GM23338 (cell line): ENCODE results near the gene M1AP. TPM values are rescaled to one million over a fixed set of nuclear protein-coding genes. Genes with fewer than 3 reads are reported as not detected.

Source experiments
- ATAC-seq: fragments of 200-7000 bp; cut with Tn5 transposase; 3 replicates; pipeline ENCODE4 v1.9.1; 2020
- DNase-seq: peaks from one replicate; pipeline ENCODE4 v3.0.0-alpha.2; 2015; ENCODE audit warnings: low spot score
- H2AFZ ChIP-seq: fragments of 200-600 bp; sonication (generic); 2 replicates; pipeline ENCODE4 v1.8.0; 2016; ENCODE audit warnings: antibody characterized with exemption, mild to moderate bottlenecking, moderate library complexity
- H3F3A ChIP-seq: fragments of 200-600 bp; sonication (generic); replicated peaks from 2 replicates; pipeline ENCODE4 v1.8.0; 2017; ENCODE audit warnings: antibody characterized with exemption, mixed run types, low read depth
- H3K27ac ChIP-seq: fragments of 200-600 bp; sonication (generic); 2 replicates; pipeline ENCODE4 v1.6.1; 2016; ENCODE audit warnings: low read depth
- H3K27me3 ChIP-seq: fragments of 200-600 bp; sonication (generic); 2 replicates; pipeline ENCODE4 v1.8.0; 2016; ENCODE audit warnings: mild to moderate bottlenecking, mixed run types, moderate library complexity; ENCODE audit not compliant: insufficient read depth
- H3K36me3 ChIP-seq: fragments of 200-600 bp; sonication (generic); 2 replicates; pipeline ENCODE4 v1.8.0; 2016; ENCODE audit warnings: mild to moderate bottlenecking; ENCODE audit not compliant: insufficient read depth
- H3K4me1 ChIP-seq: fragments of 200-600 bp; sonication (generic); 2 replicates; pipeline ENCODE4 v1.8.0; 2016; ENCODE audit warnings: mild to moderate bottlenecking, moderate library complexity; ENCODE audit not compliant: insufficient read depth
- H3K4me2 ChIP-seq: fragments of 200-600 bp; sonication (generic); 2 replicates; pipeline ENCODE4 v1.7.1; 2017; ENCODE audit warnings: mixed run types
- H3K4me3 ChIP-seq: fragments of 200-600 bp; sonication (generic); 2 replicates; pipeline ENCODE4 v1.6.1; 2016; ENCODE audit warnings: mixed run types
- H3K79me2 ChIP-seq: fragments of 200-600 bp; sonication (generic); replicated peaks from 2 replicates; pipeline ENCODE4 v1.8.0; 2017; ENCODE audit warnings: mild to moderate bottlenecking; ENCODE audit not compliant: insufficient read depth
- H3K9me2 ChIP-seq: fragments of 200-600 bp; sonication (generic); 2 replicates; pipeline ENCODE4 v1.8.0; 2017; ENCODE audit not compliant: insufficient read depth
- H4K20me1 ChIP-seq: fragments of 200-600 bp; sonication (generic); replicated peaks from 2 replicates; pipeline ENCODE4 v1.8.0; 2017; ENCODE audit warnings: mild to moderate bottlenecking; ENCODE audit not compliant: insufficient read depth
- H3K27ac Mint-ChIP-seq: 2 replicates; pipeline ENCODE4 v1.8.0; 2020; ENCODE audit warnings: inconsistent platforms, mild to moderate bottlenecking, moderate library complexity, mixed read lengths
- H3K27me3 Mint-ChIP-seq: 3 replicates; pipeline ENCODE4 v1.8.0; 2022; ENCODE audit warnings: low read depth, mild to moderate bottlenecking, moderate library complexity, mixed read lengths, inconsistent platforms; ENCODE audit not compliant: insufficient read depth, poor library complexity
- H3K36me3 Mint-ChIP-seq: 3 replicates; pipeline ENCODE4 v1.8.0; 2021; ENCODE audit warnings: low read depth, mild to moderate bottlenecking, inconsistent platforms, moderate library complexity, mixed read lengths
- H3K4me1 Mint-ChIP-seq: 3 replicates; pipeline ENCODE4 v1.8.0; 2020; ENCODE audit warnings: mild to moderate bottlenecking, inconsistent platforms, mixed read lengths
- H3K4me3 Mint-ChIP-seq: 3 replicates; pipeline ENCODE4 v1.8.0; 2021; ENCODE audit warnings: moderate library complexity, mild to moderate bottlenecking, inconsistent platforms, mixed read lengths
- H3K9me3 Mint-ChIP-seq: 3 replicates; pipeline ENCODE4 v1.8.0; 2020; ENCODE audit warnings: moderate library complexity, mild to moderate bottlenecking, inconsistent platforms, mixed read lengths
- ETS1 ChIP-seq: IDR thresholded peaks from 2 replicates; pipeline ENCODE4 v1.6.1; 2016; ENCODE audit warnings: antibody characterized with exemption
- EZH2 ChIP-seq: fragments of 200-600 bp; sonication (generic); IDR thresholded peaks from one replicate; pipeline ENCODE4 v1.8.0; 2017; ENCODE audit warnings: antibody characterized with exemption, mild to moderate bottlenecking, low read depth; ENCODE audit not compliant: unreplicated experiment
- NANOG ChIP-seq: IDR thresholded peaks from 2 replicates; pipeline ENCODE4 v1.6.1; 2016; ENCODE audit warnings: antibody characterized with exemption, borderline replicate concordance
- POLR2AphosphoS5 ChIP-seq: IDR thresholded peaks from 2 replicates; pipeline ENCODE4 v1.6.1; 2016; ENCODE audit warnings: antibody characterized with exemption, low read depth
- ZNF114 ChIP-seq: fragments of 250-450 bp; sonication (Bioruptor Pico); IDR thresholded peaks from 2 replicates; pipeline ENCODE4 v1.5.0; 2020; ENCODE audit warnings: mild to moderate bottlenecking, moderate library complexity
- ZNF331 ChIP-seq: fragments of 250-450 bp; sonication (Bioruptor Pico); IDR thresholded peaks from 2 replicates; pipeline ENCODE4 v1.5.0; 2020; ENCODE audit warnings: low read depth, mild to moderate bottlenecking, moderate library complexity
- polyA plus RNA-seq: library from polyadenylated mRNA; unstranded; fragments of >200 nt; fragmentation: Nextera tagmentation; extraction: Ambion mirVana; gene quantifications from 2 replicates; pipeline ENCODE4 v1.2.1, GENCODE V29; 2016
- total RNA-seq: library from RNA; depleted of rRNA; stranded (reverse); fragments of >200 nt; shearing (Covaris generic); gene quantifications from 2 replicates; pipeline ENCODE4 v1.2.3, GENCODE V29; 2014

Gene M1AP
- total and polyA plus RNA-seq, 2 experiments from 2014 or later: 5.1 to 12.1 TPM

- Histone ChIP-seq H3F3A (no peaks in the 10 kb centered on the region; the same call in 1 of the 2 replicates), H4K20me1 (no peaks in the 10 kb centered on the region), H3K4me2 (no peak overlapping the region), H3K27me3 (peaks cover 73% of the 10 kb centered on the region), H2AFZ (no peak overlapping the region), H3K79me2 (no peaks in the 10 kb centered on the region), H3K4me3 (no peak overlapping the region), H3K36me3 (no peaks in the 10 kb centered on the region), H3K4me1 (peaks cover 22% of the 10 kb centered on the region), H3K27ac (no peak overlapping the region), H3K9me2 (no peaks in the 10 kb centered on the region)
- DNase-seq: no peak
- H3K27ac Mint-ChIP-seq: no peak overlapping the region
- H3K9me3 Mint-ChIP-seq: no peaks in the 10 kb centered on the region
- peaks cover 64% of the 10 kb centered on the region for H3K27me3 Mint-ChIP-seq
- H3K4me3 Mint-ChIP-seq: no peak overlapping the region
- ATAC-seq: no peak
- no peak for TF ChIP-seq ZNF114
- TF ChIP-seq ZNF331 (CRISPR knock-in tag): no peak
- TF ChIP-seq NANOG: no peak
- peaks cover 21% of the 10 kb centered on the region for H3K4me1 Mint-ChIP-seq
- no peaks in the 10 kb centered on the region; the same call in 2 of the 3 replicates for H3K36me3 Mint-ChIP-seq
Observed at GRCh38 chr2:74556831-74557370, 91.2 kb downstream of the M1AP start.

- no peaks in the 10 kb centered on the region for H3K9me3 Mint-ChIP-seq
- no peak overlapping the region for H3K4me2 ChIP-seq
- no peak overlapping the region for H3K27ac Mint-ChIP-seq
- no peak overlapping the region; the same call in 1 of the 2 replicates for H3K4me3 ChIP-seq
- peak overlapping the region; percentile 93 for H3K4me3 Mint-ChIP-seq
- peaks cover 74% of the 10 kb centered on the region for H3K27me3 ChIP-seq
- H3K27ac ChIP-seq: no peak overlapping the region
- H3K9me2 ChIP-seq: no peaks in the 10 kb centered on the region
- peaks cover 25% of the 10 kb centered on the region for H3K4me1 Mint-ChIP-seq
- TF ChIP-seq ETS1: no peak
- H4K20me1 ChIP-seq: no peaks in the 10 kb centered on the region
- H3K36me3 Mint-ChIP-seq: no peaks in the 10 kb centered on the region; the same call in 2 of the 3 replicates
- H3K36me3 ChIP-seq: no peaks in the 10 kb centered on the region
- DNase-seq (no peak), ATAC-seq (no peak)
- H3K79me2 ChIP-seq: no peaks in the 10 kb centered on the region
- no peak overlapping the region for H2AFZ ChIP-seq
- H3F3A ChIP-seq: no peaks in the 10 kb centered on the region; the same call in 1 of the 2 replicates
- H3K27me3 Mint-ChIP-seq: peaks cover 69% of the 10 kb centered on the region
- H3K4me1 ChIP-seq: peaks cover 25% of the 10 kb centered on the region
Observed at GRCh38 chr2:74556159-74556558, 92.0 kb downstream of the M1AP start.

- peaks cover 24% of the 10 kb centered on the region for H3K4me1 Mint-ChIP-seq
- peak overlapping the region; percentile 93 for H3K4me3 Mint-ChIP-seq
- Histone ChIP-seq H3K79me2 (no peaks in the 10 kb centered on the region), H3K4me1 (peaks cover 25% of the 10 kb centered on the region), H3K4me2 (peak overlapping the region; percentile 96), H3K4me3 (peak overlapping the region; percentile 93), H3K9me2 (no peaks in the 10 kb centered on the region), H3F3A (no peaks in the 10 kb centered on the region; the same call in 1 of the 2 replicates), H3K27me3 (peaks cover 78% of the 10 kb centered on the region), H4K20me1 (no peaks in the 10 kb centered on the region), H3K36me3 (no peaks in the 10 kb centered on the region), H2AFZ (peak overlapping the region; percentile 99; the same call in 1 of the 2 replicates), H3K27ac (no peak overlapping the region)
- H3K27ac Mint-ChIP-seq: no peak overlapping the region
- no peaks in the 10 kb centered on the region; the same call in 2 of the 3 replicates for H3K36me3 Mint-ChIP-seq
- no peak for ATAC-seq
- no peaks in the 10 kb centered on the region for H3K9me3 Mint-ChIP-seq
- peak; percentile 36 for DNase-seq
- H3K27me3 Mint-ChIP-seq: peaks cover 70% of the 10 kb centered on the region
- TF ChIP-seq EZH2: peak; percentile 29
- no peak for TF ChIP-seq POLR2AphosphoS5
Observed at GRCh38 chr2:74555610-74556103, 92.5 kb downstream of the M1AP start.
